K562 treated with DMSO at 1 percent for 12 hours (cell line): ENCODE data around the gene HAUS3. TPM values are rescaled to one million over a fixed set of nuclear protein-coding genes. Genes with fewer than 3 reads are reported as not detected.

Source experiments
- total RNA-seq: library from RNA; unstranded; fragments of 300-600 nt; gene quantifications from 2 replicates; pipeline ENCODE4 v1.2.3, GENCODE V29; 2022; ENCODE audit not compliant: insufficient read depth

HAUS3 gene
- total RNA-seq = 16.1 and 23.4 TPM in 2 replicates

GRCh38 chr4:2241410-2242353 lies at the start of gene HAUS3, which contains the start of gene POLN:
TSS of gene HAUS3 (minus strand) at chr4:2242121. CDS start at chr4:2240946, 1,175 bp downstream.
TSS of gene POLN (minus strand) at chr4:2242121. CDS start at chr4:2229231, 12,890 bp downstream.

DNA sequence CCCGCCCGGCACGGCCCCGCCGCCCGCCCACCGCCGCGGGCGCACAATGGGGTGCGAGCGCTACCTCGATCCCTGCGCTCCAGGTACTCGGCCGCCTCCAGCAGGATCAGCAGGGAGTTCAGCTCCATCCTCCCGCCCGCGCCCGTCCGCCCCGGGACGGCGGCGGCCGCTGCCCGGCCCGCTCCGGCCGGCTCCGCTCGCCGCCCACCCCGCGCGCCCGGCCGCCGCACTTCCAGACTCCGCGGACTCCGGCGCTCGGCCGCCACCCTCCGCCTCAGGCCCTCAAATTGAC lies 19.9 kb upstream of the HAUS3 start, which contains the start of gene MXD4:
Gene MXD4 (minus strand): TSS at position 257 of the 292 bp plus-strand sequence. CDS start 129 bp downstream, at position 128.

Other genes with a start within 250 kb of the HAUS3 start
- gene NELFA, start 233.1 kb downstream of the HAUS3 start, total RNA-seq = 42.5 and 55.0 TPM in 2 replicates
- 1.8 and 3.3 TPM in 2 replicates for gene NAT8L, start 182.8 kb downstream of the HAUS3 start, total RNA-seq
- 1.2 and 1.8 TPM in 2 replicates for gene POLN, start within 50 bp of the HAUS3 start, total RNA-seq
- gene MXD4, start 20.0 kb upstream of the HAUS3 start, total RNA-seq = 37.4 and 43.4 TPM in 2 replicates
- gene ZFYVE28, start 176.5 kb upstream of the HAUS3 start, total RNA-seq = 9.2 and 15.7 TPM in 2 replicates
- not detected in 2 replicates for gene CFAP99, start 176.8 kb upstream of the HAUS3 start, total RNA-seq
- 18.7 and 39.3 TPM in 2 replicates for gene RNF4, start 227.0 kb upstream of the HAUS3 start, total RNA-seq